H9 (cell line): ENCODE results near the gene UBL5. TPM values are rescaled to one million over a fixed set of nuclear protein-coding genes. Genes with fewer than 3 reads are reported as not detected.
"Not testable (repeated sequence)": the region's sequence is repeated elsewhere in the genome, so short reads cannot be mapped to it uniquely, and the experiment has no call there.

Experiments
- DNase-seq: peaks from one replicate; pipeline ENCODE4 v3.0.0-alpha.2; 2017
- H2AFZ ChIP-seq: one replicate; pipeline ENCODE4 v1.6.1; 2013; ENCODE audit warnings: mild to moderate bottlenecking, low read length, control low read depth, moderate library complexity
- H2AK5ac ChIP-seq: 2 replicates; pipeline ENCODE4 v1.6.1; 2013; ENCODE audit warnings: low read length, control low read depth, mixed read lengths; ENCODE audit not compliant: insufficient read length
- H2BK120ac ChIP-seq: one replicate; pipeline ENCODE4 v1.6.1; 2013; ENCODE audit warnings: low read depth, mild to moderate bottlenecking, low read length, control low read depth, inconsistent platforms; ENCODE audit not compliant: poor library complexity, severe bottlenecking
- H2BK12ac ChIP-seq: 2 replicates; pipeline ENCODE4 v1.6.1; 2013; ENCODE audit warnings: low read length, control low read depth, mixed read lengths, low read depth; ENCODE audit not compliant: insufficient read length
- H2BK15ac ChIP-seq: 2 replicates; pipeline ENCODE4 v1.6.1; 2013; ENCODE audit warnings: low read depth, low read length, control low read depth
- H2BK20ac ChIP-seq: one replicate; pipeline ENCODE4 v1.6.1; 2013; ENCODE audit warnings: low read depth, mild to moderate bottlenecking, low read length, control low read depth, inconsistent platforms; ENCODE audit not compliant: poor library complexity, severe bottlenecking
- H2BK5ac ChIP-seq: 2 replicates; pipeline ENCODE4 v1.6.1; 2013; ENCODE audit warnings: low read length, control low read depth, mixed read lengths; ENCODE audit not compliant: insufficient read length
- H3K14ac ChIP-seq: 2 replicates; pipeline ENCODE4 v1.6.1; 2013; ENCODE audit warnings: low read length, control low read depth; ENCODE audit not compliant: insufficient read depth
- H3K18ac ChIP-seq: 2 replicates; pipeline ENCODE4 v1.6.1; 2013; ENCODE audit warnings: low read depth, mild to moderate bottlenecking, mixed read lengths, low read length, control low read depth; ENCODE audit not compliant: insufficient read length
- H3K23ac ChIP-seq: 2 replicates; pipeline ENCODE4 v1.6.1; 2013; ENCODE audit warnings: low read length, control low read depth, mixed read lengths, low read depth; ENCODE audit not compliant: insufficient read length
- H3K23me2 ChIP-seq: 2 replicates; pipeline ENCODE4 v1.6.1; 2013; ENCODE audit warnings: low read depth, mild to moderate bottlenecking, mixed read lengths, low read length, control low read depth; ENCODE audit not compliant: insufficient read length, poor library complexity, severe bottlenecking
- H3K27ac ChIP-seq: 2 replicates; pipeline ENCODE4 v1.5.1; 2013; ENCODE audit warnings: low read length, control low read depth, mixed read lengths, low read depth; ENCODE audit not compliant: insufficient read length
- H3K27me3 ChIP-seq: 2 replicates; pipeline ENCODE4 v1.6.1; 2013; ENCODE audit warnings: low read length, control low read depth, inconsistent platforms; ENCODE audit not compliant: insufficient read depth
- H3K4ac ChIP-seq: 2 replicates; pipeline ENCODE4 v1.6.1; 2013; ENCODE audit warnings: low read depth, mild to moderate bottlenecking, control low read depth, inconsistent platforms, low read length, moderate library complexity
- H3K4me1 ChIP-seq: 2 replicates; pipeline ENCODE4 v1.6.1; 2013; ENCODE audit warnings: low read length, control low read depth, inconsistent platforms; ENCODE audit not compliant: insufficient read depth
- H3K4me2 ChIP-seq: 2 replicates; pipeline ENCODE4 v1.6.1; 2013; ENCODE audit warnings: low read length, control low read depth, mixed read lengths; ENCODE audit not compliant: insufficient read length, insufficient read depth
- H3K56ac ChIP-seq: 2 replicates; pipeline ENCODE4 v1.6.1; 2013; ENCODE audit warnings: low read depth, mild to moderate bottlenecking, mixed read lengths, low read length, control low read depth; ENCODE audit not compliant: insufficient read length
- H3K79me1 ChIP-seq: 2 replicates; pipeline ENCODE4 v1.6.1; 2013; ENCODE audit warnings: low read depth, mild to moderate bottlenecking, moderate library complexity, low read length, control low read depth, inconsistent platforms; ENCODE audit not compliant: insufficient read depth, poor library complexity, severe bottlenecking
- H3K79me2 ChIP-seq: 2 replicates; pipeline ENCODE4 v1.6.1; 2013; ENCODE audit warnings: low read length, control low read depth, inconsistent platforms; ENCODE audit not compliant: insufficient read depth
- H3K9ac ChIP-seq: 2 replicates; pipeline ENCODE4 v1.6.1; 2013; ENCODE audit warnings: low read length, control low read depth, mixed read lengths; ENCODE audit not compliant: insufficient read length; ENCODE audit errors: extremely low read depth
- H3K9me3 ChIP-seq: one replicate; pipeline ENCODE4 v1.6.1; 2013; ENCODE audit warnings: low read depth, low read length, inconsistent platforms; ENCODE audit not compliant: control insufficient read depth
- H3T11ph ChIP-seq: one replicate; pipeline ENCODE4 v1.6.1; 2013; ENCODE audit warnings: mild to moderate bottlenecking, low read length, control low read depth, inconsistent platforms
- H4K20me1 ChIP-seq: one replicate; pipeline ENCODE4 v1.6.1; 2013; ENCODE audit not compliant: control insufficient read depth, insufficient read length, insufficient read depth
- H4K5ac ChIP-seq: 2 replicates; pipeline ENCODE4 v1.6.1; 2013; ENCODE audit warnings: low read depth, mild to moderate bottlenecking, mixed read lengths, low read length, control low read depth; ENCODE audit not compliant: insufficient read length
- H4K8ac ChIP-seq: replicated peaks from 2 replicates; pipeline ENCODE4 v1.6.1; 2013; ENCODE audit warnings: low read length, control low read depth, mixed read lengths, low read depth; ENCODE audit not compliant: insufficient read length
- H4K91ac ChIP-seq: 2 replicates; pipeline ENCODE4 v1.6.1; 2013; ENCODE audit warnings: low read depth, mild to moderate bottlenecking, moderate library complexity, mixed read lengths, low read length, control low read depth; ENCODE audit not compliant: insufficient read length
- H3K27ac Mint-ChIP-seq, 3 experiments: 2 replicates in 2 of 3; 3 replicates in 1 of 3; pipeline ENCODE4 v1.8.0; 2020 to 2021; ENCODE audit warnings: mixed read lengths in 3 of 3, mild to moderate bottlenecking in 1 of 3, moderate library complexity in 1 of 3
- H3K27me3 Mint-ChIP-seq: 2 replicates; pipeline ENCODE4 v1.8.0; 2021; ENCODE audit warnings: low read depth, mild to moderate bottlenecking, moderate library complexity, mixed read lengths
- H3K36me3 Mint-ChIP-seq, 3 experiments: 2 replicates in 2 of 3; 3 replicates in 1 of 3; pipeline ENCODE4 v1.8.0; 2020 to 2021; ENCODE audit warnings: low read depth in 3 of 3, mixed read lengths in 3 of 3; ENCODE audit not compliant: insufficient read depth in 1 of 3
- H3K4me1 Mint-ChIP-seq, 2 experiments: 2 replicates each; pipeline ENCODE4 v1.8.0; 2020; ENCODE audit warnings: mixed read lengths in 2 of 2
- H3K4me3 Mint-ChIP-seq, 2 experiments: 2 replicates in 1 of 2; 3 replicates in 1 of 2; pipeline ENCODE4 v1.8.0; 2020 to 2021; ENCODE audit warnings: mild to moderate bottlenecking in 2 of 2, mixed read lengths in 2 of 2, moderate library complexity in 1 of 2
- H3K9me3 Mint-ChIP-seq, 2 experiments: 2 replicates in 1 of 2; 3 replicates in 1 of 2; pipeline ENCODE4 v1.8.0; 2020; ENCODE audit warnings: mild to moderate bottlenecking in 2 of 2, mixed read lengths in 2 of 2, moderate library complexity in 1 of 2
- CTCF ChIP-seq: fragments of 200-600 bp; sonication (generic); conservative IDR thresholded peaks from 3 replicates; pipeline ENCODE4 v1.8.0; 2021; ENCODE audit warnings: antibody characterized with exemption, mild to moderate bottlenecking
- WGBS: extraction: QIAGEN DNeasy Blood & Tissue Kit; methylation state at CpG from one replicate; pipeline ENCODE4 v1.1.7; 2013; ENCODE audit warnings: missing lambda C conversion rate, low lambda C conversion rate, mixed read lengths; ENCODE audit not compliant: insufficient read length; ENCODE audit errors: extremely low coverage; 5-methylcytosine and 5-hydroxymethylcytosine counted together
- total RNA-seq: library from RNA; stranded (reverse); gene quantifications from 2 replicates; pipeline ENCODE4 v1.2.1, GENCODE V29; 2021

Gene UBL5
- total RNA-seq, 1 experiment from 2014 or later, result 393 TPM

- Histone ChIP-seq H2BK120ac (no peak overlapping the region), H3K27ac (no peak overlapping the region), H3K18ac (no peak overlapping the region), H4K20me1 (peaks cover 5% of the 10 kb centered on the region), H3K14ac (no peak overlapping the region), H3K9me3 (no peaks in the 10 kb centered on the region), H4K5ac (no peak overlapping the region), H3K4ac (no peak overlapping the region), H2BK5ac (no peak overlapping the region), H3K4me1 (peaks cover 3% of the 10 kb centered on the region; the same call in 1 of the 2 replicates), H3K4me2 (peak overlapping the region; percentile 3), H2BK15ac (no peak overlapping the region), H3K27me3 (no peaks in the 10 kb centered on the region), H3K79me1 (peaks cover 13% of the 10 kb centered on the region), H2BK12ac (no peak overlapping the region), H3K56ac (no peak overlapping the region), H3K23me2 (peaks cover 7% of the 10 kb centered on the region), H3K79me2 (peaks cover 12% of the 10 kb centered on the region; the same call in 1 of the 2 replicates), H3T11ph (no peak overlapping the region), H4K91ac (no peak overlapping the region), H3K9ac (no peak overlapping the region), H2AK5ac (no peak overlapping the region), H4K8ac (no peak overlapping the region), H2AFZ (no peak overlapping the region), H3K23ac (no peak overlapping the region), H2BK20ac (no peak overlapping the region)
- H3K9me3 Mint-ChIP-seq, result peaks cover 12 to 13% of the 10 kb centered on the region in 2 experiments
- peak overlapping the region; percentile 88 to 94 for H3K4me3 Mint-ChIP-seq
- peaks cover 7 to 23% of the 10 kb centered on the region in 2 experiments for H3K4me1 Mint-ChIP-seq
- no CpG with 5 or more reads among the region's 21 CpGs for WGBS
- peaks cover 25 to 28% (median 26%) of the 10 kb centered on the region in 3 experiments for H3K36me3 Mint-ChIP-seq
- no peaks in the 10 kb centered on the region for H3K27me3 Mint-ChIP-seq
- H3K27ac Mint-ChIP-seq, result peak overlapping the region in 2 of 3 experiments; percentile 82 to 88; a peak in 3 of 7 replicates
- no peak for DNase-seq
- no peak for TF ChIP-seq CTCF
These were observed 8.2 kb upstream of the UBL5 start for GRCh38 chr19:9819596-9819909.

- not testable (repeated sequence) for H3K56ac ChIP-seq, H2BK20ac ChIP-seq, H4K20me1 ChIP-seq, H2BK5ac ChIP-seq, H3K9ac ChIP-seq, H3K27me3 Mint-ChIP-seq, H2AK5ac ChIP-seq, H3T11ph ChIP-seq, H2BK120ac ChIP-seq, H3K4me1 ChIP-seq, H3K27ac ChIP-seq, H4K8ac ChIP-seq, H3K14ac ChIP-seq, H3K27me3 ChIP-seq, H3K4ac ChIP-seq, H4K91ac ChIP-seq, H2BK12ac ChIP-seq, H2AFZ ChIP-seq, H3K9me3 ChIP-seq, DNase-seq, H3K18ac ChIP-seq, H3K23ac ChIP-seq, H3K23me2 ChIP-seq, H2BK15ac ChIP-seq, H4K5ac ChIP-seq
- WGBS, result no CpG with 5 or more reads among the region's 8 CpGs
- H3K4me1 Mint-ChIP-seq, result peaks cover 7 to 23% of the 10 kb centered on the region in 2 experiments
- H3K9me3 Mint-ChIP-seq, result peaks cover 12 to 13% of the 10 kb centered on the region in 2 experiments
- peak overlapping the region in 2 of 3 experiments; percentile 62 to 82; a peak in 2 of 7 replicates for H3K27ac Mint-ChIP-seq
- H3K4me3 Mint-ChIP-seq, result peak overlapping the region in 1 of 2 experiments; percentile 65; a peak in 1 of 5 replicates
- peaks cover 20 to 23% (median 22%) of the 10 kb centered on the region in 3 experiments for H3K36me3 Mint-ChIP-seq
- Histone ChIP-seq H3K79me2 (peaks cover 12% of the 10 kb centered on the region; the same call in 1 of the 2 replicates), H3K79me1 (peaks cover 13% of the 10 kb centered on the region), H3K4me2 (peak overlapping the region; percentile 3)
These were observed 7.7 kb upstream of the UBL5 start for GRCh38 chr19:9820034-9820433.
